ENCODE measurements around the gene GPA33. TPM values are rescaled to one million over a fixed set of nuclear protein-coding genes. Genes with fewer than 3 reads are reported as not detected.
"Not testable (repeated sequence)": the region's sequence is repeated elsewhere in the genome, so short reads cannot be mapped to it uniquely, and the experiment has no call there.

The GPA33 gene
- total RNA-seq, 1 donor from 2014 or later: under 0.01 TPM

- Histone ChIP-seq H3K4me1 (ENCODE audit: control insufficient read depth in 3 of 3, insufficient read depth in 3 of 3, low read length in 3 of 3) (peaks cover 3 to 18% (median 6%) of the 10 kb centered on the region in 3 donors), H3K4me3 (ENCODE audit: low read length in 3 of 3) (no peak overlapping the region), H3K27ac (ENCODE audit: low read depth, low read length) (no peak overlapping the region), H3K9ac (ENCODE audit: low read depth in 1 of 3, low read length in 3 of 3) (no peak overlapping the region), H3K27me3 (ENCODE audit: control insufficient read depth in 3 of 3, insufficient read depth in 3 of 3, low read length in 3 of 3) (peaks cover 0 to 4% (median 0%) of the 10 kb centered on the region in 3 donors), H3K9me3 (ENCODE audit: control insufficient read depth in 3 of 3, low read length in 3 of 3) (no peaks in the 10 kb centered on the region), H3K36me3 (ENCODE audit: control insufficient read depth in 3 of 3, insufficient read depth in 3 of 3, low read length in 3 of 3) (peaks cover 0 to 4% (median 0%) of the 10 kb centered on the region in 3 donors)
Observed at GRCh38 chr1:167054531-167054930, 35.6 kb downstream of the GPA33 start.

GRCh38 chr1:167052389-167052788, 37.8 kb downstream of the GPA33 start:
- H3K9ac ChIP-seq (ENCODE audit: low read depth in 1 of 3, low read length in 3 of 3): no peak overlapping the region
- H3K4me3 ChIP-seq (ENCODE audit: low read length in 3 of 3): no peak overlapping the region
- peaks cover 0 to 4% (median 0%) of the 10 kb centered on the region in 3 donors for H3K36me3 ChIP-seq (ENCODE audit: control insufficient read depth in 3 of 3, insufficient read depth in 3 of 3, low read length in 3 of 3)
- H3K9me3 ChIP-seq (ENCODE audit: control insufficient read depth in 3 of 3, low read length in 3 of 3): no peaks in the 10 kb centered on the region
- H3K27ac ChIP-seq (ENCODE audit: low read depth, low read length): no peak overlapping the region
- H3K27me3 ChIP-seq (ENCODE audit: control insufficient read depth in 3 of 3, insufficient read depth in 3 of 3, low read length in 3 of 3): peaks cover 0 to 4% (median 3%) of the 10 kb centered on the region in 3 donors
- H3K4me1 ChIP-seq (ENCODE audit: control insufficient read depth in 3 of 3, insufficient read depth in 3 of 3, low read length in 3 of 3): peaks cover 0 to 9% (median under 1%) of the 10 kb centered on the region in 3 donors

DNA sequence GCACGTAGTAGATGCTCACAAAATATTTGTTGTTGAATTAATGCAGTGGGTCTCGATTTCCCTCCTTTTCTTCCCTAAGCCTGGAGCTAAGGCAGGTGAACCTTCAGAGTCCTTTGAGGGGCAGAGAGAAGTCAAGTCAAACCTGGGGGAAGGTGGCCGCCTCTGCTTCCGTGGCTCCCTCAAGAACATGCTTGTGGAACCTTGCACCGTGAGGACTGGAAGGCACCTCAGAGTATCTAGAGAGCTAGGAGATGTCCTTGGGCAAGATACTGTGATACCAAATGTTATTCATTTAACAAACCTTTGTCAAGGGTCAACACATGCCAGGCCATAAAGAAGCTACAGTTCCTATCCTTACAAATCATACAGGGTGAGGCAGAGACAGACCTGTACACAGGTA, 38.3 kb downstream of the GPA33 start:
- Histone ChIP-seq H3K36me3 (ENCODE audit: control insufficient read depth in 3 of 3, insufficient read depth in 3 of 3, low read length in 3 of 3) (peaks cover 0 to 4% (median 0%) of the 10 kb centered on the region in 3 donors), H3K4me3 (ENCODE audit: low read length in 3 of 3) (no peak overlapping the region), H3K27ac (ENCODE audit: low read depth, low read length) (no peak overlapping the region), H3K9ac (ENCODE audit: low read depth in 1 of 3, low read length in 3 of 3) (no peak overlapping the region), H3K27me3 (ENCODE audit: control insufficient read depth in 3 of 3, insufficient read depth in 3 of 3, low read length in 3 of 3) (peaks cover 0 to 4% (median 4%) of the 10 kb centered on the region in 3 donors), H3K4me1 (ENCODE audit: control insufficient read depth in 3 of 3, insufficient read depth in 3 of 3, low read length in 3 of 3) (peaks cover 0 to 4% (median 0%) of the 10 kb centered on the region in 3 donors), H3K9me3 (ENCODE audit: control insufficient read depth in 3 of 3, low read length in 3 of 3) (no peaks in the 10 kb centered on the region)

DNA sequence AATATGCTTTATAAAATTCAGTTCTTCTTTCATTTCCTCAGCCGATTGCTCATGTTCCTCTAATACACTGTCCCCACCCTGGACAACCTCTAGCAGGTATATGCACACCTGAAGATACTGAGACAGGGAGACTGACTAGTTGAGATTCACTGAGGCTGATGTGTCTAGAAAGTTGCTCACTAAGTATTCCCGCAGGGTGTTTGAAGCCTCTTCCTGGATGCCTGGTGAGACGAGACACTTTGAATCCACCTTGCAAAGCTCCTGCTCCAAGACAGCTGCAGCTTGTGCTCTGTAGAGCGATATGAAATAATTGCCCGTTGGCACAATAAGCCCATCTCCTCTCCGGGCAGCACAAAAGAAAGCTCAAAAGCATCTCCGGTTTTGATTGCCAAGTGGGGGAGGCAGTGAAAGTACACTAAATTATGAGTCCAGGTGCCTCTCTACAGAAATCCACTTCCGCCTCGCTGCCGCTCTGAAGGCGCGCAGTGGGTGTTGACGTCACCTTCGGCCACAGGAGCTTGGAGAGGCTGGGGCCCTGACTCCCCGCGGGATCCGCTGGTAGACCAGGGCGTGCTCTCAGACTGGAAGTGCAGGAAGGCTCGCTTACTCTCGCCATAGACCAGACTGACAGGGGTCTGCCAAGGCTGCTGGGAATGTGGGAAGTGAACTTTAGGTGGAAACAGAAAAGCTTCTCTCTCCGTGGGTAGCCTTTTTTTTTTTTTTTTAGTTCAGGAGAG, 46.3 kb downstream of the GPA33 start:
- Histone ChIP-seq H3K9ac (ENCODE audit: low read depth in 1 of 3, low read length in 3 of 3) (peak overlapping the region in 2 of 3 donors; percentile 52 to 76), H3K27ac (ENCODE audit: low read depth, low read length) (no peak overlapping the region), H3K9me3 (ENCODE audit: control insufficient read depth in 3 of 3, low read length in 3 of 3) (no peaks in the 10 kb centered on the region)

GRCh38 chr1:167033646-167034045, 56.5 kb downstream of the GPA33 start:
- H3K27me3 ChIP-seq (ENCODE audit: control insufficient read depth in 3 of 3, insufficient read depth in 3 of 3, low read length in 3 of 3): peaks cover 0 to under 1% (median 0%) of the 10 kb centered on the region in 3 donors
- H3K9ac ChIP-seq (ENCODE audit: low read depth in 1 of 3, low read length in 3 of 3): no peak overlapping the region
- no peaks in the 10 kb centered on the region for H3K36me3 ChIP-seq (ENCODE audit: control insufficient read depth in 3 of 3, insufficient read depth in 3 of 3, low read length in 3 of 3)
- H3K4me1 ChIP-seq (ENCODE audit: control insufficient read depth in 3 of 3, insufficient read depth in 3 of 3, low read length in 3 of 3): no peaks in the 10 kb centered on the region
- H3K27ac ChIP-seq (ENCODE audit: low read depth, low read length): no peak overlapping the region
- H3K9me3 ChIP-seq (ENCODE audit: control insufficient read depth in 3 of 3, low read length in 3 of 3): no peaks in the 10 kb centered on the region
- H3K4me3 ChIP-seq (ENCODE audit: low read length in 3 of 3): no peak overlapping the region

More for the DNA sequence above, 46.3 kb downstream of the GPA33 start:
- peaks cover 0 to 7% (median 3%) of the 10 kb centered on the region in 3 donors for H3K4me1 ChIP-seq (ENCODE audit: control insufficient read depth in 3 of 3, insufficient read depth in 3 of 3, low read length in 3 of 3)
- H3K36me3 ChIP-seq (ENCODE audit: control insufficient read depth in 3 of 3, insufficient read depth in 3 of 3, low read length in 3 of 3): no peaks in the 10 kb centered on the region
- peak overlapping the region; percentile 56 to 70 (median 62) for H3K4me3 ChIP-seq (ENCODE audit: low read length in 3 of 3)
- peaks cover 0 to 4% (median 0%) of the 10 kb centered on the region in 3 donors for H3K27me3 ChIP-seq (ENCODE audit: control insufficient read depth in 3 of 3, insufficient read depth in 3 of 3, low read length in 3 of 3)

DNA sequence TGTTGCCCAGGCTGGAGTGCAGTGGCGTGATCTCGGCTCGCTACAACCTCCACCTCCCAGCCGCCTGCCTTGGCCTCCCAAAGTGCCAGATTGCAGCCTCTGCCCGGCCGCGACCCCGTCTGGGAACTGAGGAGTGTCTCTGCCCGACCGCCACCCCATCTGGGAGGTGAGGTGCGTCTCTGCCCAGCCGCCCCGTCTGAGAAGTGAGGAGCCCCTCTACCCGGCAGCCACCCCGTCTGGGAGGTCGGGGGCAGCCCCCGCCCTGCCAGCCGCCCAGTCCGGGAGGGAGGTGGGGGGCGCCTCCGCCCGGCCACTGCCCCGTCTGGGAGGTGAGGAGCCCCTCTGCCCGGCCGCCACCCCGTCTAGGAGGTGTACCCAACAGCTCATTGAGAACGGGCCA, 60.6 kb downstream of the GPA33 start:
- H3K9ac ChIP-seq (ENCODE audit: low read depth in 1 of 3, low read length in 3 of 3); H3K4me3 ChIP-seq (ENCODE audit: low read length in 3 of 3); H3K27me3 ChIP-seq (ENCODE audit: control insufficient read depth in 3 of 3, insufficient read depth in 3 of 3, low read length in 3 of 3); H3K27ac ChIP-seq (ENCODE audit: low read depth, low read length); H3K36me3 ChIP-seq (ENCODE audit: control insufficient read depth in 3 of 3, insufficient read depth in 3 of 3, low read length in 3 of 3); H3K4me1 ChIP-seq (ENCODE audit: control insufficient read depth in 3 of 3, insufficient read depth in 3 of 3, low read length in 3 of 3); H3K9me3 ChIP-seq (ENCODE audit: control insufficient read depth in 3 of 3, low read length in 3 of 3): not testable (repeated sequence)

- H3K27me3 ChIP-seq (ENCODE audit: control insufficient read depth in 3 of 3, insufficient read depth in 3 of 3, low read length in 3 of 3): no peaks in the 10 kb centered on the region
- no peak overlapping the region for H3K27ac ChIP-seq (ENCODE audit: low read depth, low read length)
- no peaks in the 10 kb centered on the region for H3K9me3 ChIP-seq (ENCODE audit: control insufficient read depth in 3 of 3, low read length in 3 of 3)
- H3K9ac ChIP-seq (ENCODE audit: low read depth in 1 of 3, low read length in 3 of 3): no peak overlapping the region
- H3K4me3 ChIP-seq (ENCODE audit: low read length in 3 of 3): no peak overlapping the region
- H3K36me3 ChIP-seq (ENCODE audit: control insufficient read depth in 3 of 3, insufficient read depth in 3 of 3, low read length in 3 of 3): no peaks in the 10 kb centered on the region
- no peaks in the 10 kb centered on the region for H3K4me1 ChIP-seq (ENCODE audit: control insufficient read depth in 3 of 3, insufficient read depth in 3 of 3, low read length in 3 of 3)
Observed at GRCh38 chr1:167022384-167022783, 67.8 kb downstream of the GPA33 start.

GRCh38 chr1:167016100-167016750, 74.0 kb downstream of the GPA33 start:
- H3K4me1 ChIP-seq (ENCODE audit: control insufficient read depth in 3 of 3, insufficient read depth in 3 of 3, low read length in 3 of 3): no peaks in the 10 kb centered on the region
- H3K9me3 ChIP-seq (ENCODE audit: control insufficient read depth in 3 of 3, low read length in 3 of 3): no peaks in the 10 kb centered on the region
- no peaks in the 10 kb centered on the region for H3K36me3 ChIP-seq (ENCODE audit: control insufficient read depth in 3 of 3, insufficient read depth in 3 of 3, low read length in 3 of 3)
- H3K9ac ChIP-seq (ENCODE audit: low read depth in 1 of 3, low read length in 3 of 3): no peak overlapping the region
- H3K4me3 ChIP-seq (ENCODE audit: low read length in 3 of 3): no peak overlapping the region
- no peak overlapping the region for H3K27ac ChIP-seq (ENCODE audit: low read depth, low read length)
- no peaks in the 10 kb centered on the region for H3K27me3 ChIP-seq (ENCODE audit: control insufficient read depth in 3 of 3, insufficient read depth in 3 of 3, low read length in 3 of 3)

DNA sequence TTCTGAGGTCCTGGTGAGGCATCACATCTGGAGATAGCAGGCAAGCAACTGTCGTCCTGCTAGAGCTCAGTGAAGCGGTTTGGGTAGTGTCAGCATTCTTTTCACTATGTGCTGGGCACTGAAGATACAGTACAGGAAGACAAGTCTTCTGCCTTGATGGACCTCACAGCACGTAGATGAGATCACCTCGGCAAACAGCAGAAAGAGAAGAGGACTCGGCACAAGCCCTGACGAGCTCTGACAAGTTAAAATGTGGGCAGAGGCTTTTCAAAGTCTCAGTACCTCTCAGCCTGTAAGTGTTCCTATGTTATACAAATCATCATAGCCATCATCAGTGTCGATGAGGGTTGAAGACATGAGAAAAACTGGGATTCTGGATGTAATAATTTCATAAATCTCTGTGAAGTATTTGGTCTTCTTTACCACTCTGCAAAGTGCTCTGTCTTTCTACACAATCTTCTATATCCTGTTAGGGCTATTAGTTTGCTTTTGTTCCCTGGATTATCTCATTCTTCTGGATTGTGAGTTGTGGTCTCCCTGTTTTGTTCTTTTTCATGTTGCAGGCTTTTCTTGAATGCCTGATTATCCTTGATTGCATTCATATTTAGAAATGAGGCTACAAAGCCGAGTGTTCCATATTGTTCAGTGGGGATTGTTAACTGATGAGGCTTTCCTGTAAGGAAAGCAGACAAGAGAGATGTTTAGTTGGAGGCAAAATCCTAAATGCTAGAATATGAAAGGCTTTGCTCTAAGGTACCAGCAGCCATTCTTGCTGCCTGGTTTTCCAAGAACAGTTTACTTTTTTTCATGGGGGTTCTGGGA, 76.9 kb downstream of the GPA33 start:
- Histone ChIP-seq H3K27ac (ENCODE audit: low read depth, low read length) (no peak overlapping the region), H3K9me3 (ENCODE audit: control insufficient read depth in 3 of 3, low read length in 3 of 3) (no peaks in the 10 kb centered on the region), H3K4me1 (ENCODE audit: control insufficient read depth in 3 of 3, insufficient read depth in 3 of 3, low read length in 3 of 3) (no peaks in the 10 kb centered on the region), H3K36me3 (ENCODE audit: control insufficient read depth in 3 of 3, insufficient read depth in 3 of 3, low read length in 3 of 3) (no peaks in the 10 kb centered on the region), H3K27me3 (ENCODE audit: control insufficient read depth in 3 of 3, insufficient read depth in 3 of 3, low read length in 3 of 3) (no peaks in the 10 kb centered on the region), H3K4me3 (ENCODE audit: low read length in 3 of 3) (no peak overlapping the region), H3K9ac (ENCODE audit: low read depth in 1 of 3, low read length in 3 of 3) (no peak overlapping the region)
